IMR-90 (cell line): ENCODE data around the gene ERGIC1. TPM values are rescaled to one million over a fixed set of nuclear protein-coding genes. Genes with fewer than 3 reads are reported as not detected.

ENCODE experiments used
- ATAC-seq: fragments of 200-7000 bp; cut with Tn5 transposase; 2 replicates; pipeline ENCODE4 v1.9.1; 2020; ENCODE audit warnings: low read depth, mild to moderate bottlenecking, moderate library complexity
- BruUV-seq: library from RNA; stranded (reverse); fragments of 400-500 nt; replicated peaks from 2 replicates; lab custom pipeline; 2021; lab: Mats Ljungman, UMichigan
- CTCF ChIA-PET: fragments of 300-600 bp; formaldehyde crosslinking; extraction: SDS; loops from one replicate; lab custom pipeline; 2021; ENCODE audit warnings: antibody characterized with exemption; lab: Yijun Ruan, JAX
- POLR2A ChIA-PET: fragments of 300-600 bp; sonication (Branson Sonifier 250); formaldehyde crosslinking; loops from one replicate; lab custom pipeline; 2022; ENCODE audit warnings: antibody characterized with exemption; ENCODE audit not compliant: unreplicated experiment; lab: Charles Lee
- DNase-seq: peaks from one replicate; pipeline ENCODE4 v3.0.0; 2013
- H2AFZ ChIP-seq: replicated peaks from 2 replicates; pipeline ENCODE3; 2013; ENCODE audit warnings: low read length, mild to moderate bottlenecking; ENCODE audit not compliant: poor library complexity
- H2AK5ac ChIP-seq: 2 replicates; pipeline ENCODE4 v1.6.1; 2013; ENCODE audit warnings: low read depth, low read length, inconsistent platforms
- H2AK9ac ChIP-seq: replicated peaks from 2 replicates; pipeline ENCODE3; 2013; ENCODE audit warnings: mild to moderate bottlenecking, low read depth, low read length, moderate library complexity; ENCODE audit not compliant: poor library complexity
- H2BK120ac ChIP-seq: 2 replicates; pipeline ENCODE4 v1.6.1; 2013; ENCODE audit warnings: low read depth, low read length, inconsistent platforms
- H2BK15ac ChIP-seq: 3 replicates; pipeline ENCODE4 v1.6.1; 2013; ENCODE audit warnings: low read depth, low read length, inconsistent platforms
- H2BK20ac ChIP-seq: 2 replicates; pipeline ENCODE4 v1.6.1; 2013; ENCODE audit warnings: low read depth, mild to moderate bottlenecking, inconsistent platforms, low read length, moderate library complexity
- H2BK5ac ChIP-seq: 2 replicates; pipeline ENCODE4 v1.6.1; 2013; ENCODE audit warnings: mild to moderate bottlenecking, low read depth, low read length, inconsistent platforms; ENCODE audit not compliant: poor library complexity, severe bottlenecking
- H3K14ac ChIP-seq: replicated peaks from 2 replicates; pipeline ENCODE4 v1.6.1; 2013; ENCODE audit warnings: low read depth, low read length, inconsistent platforms
- H3K18ac ChIP-seq: 2 replicates; pipeline ENCODE4 v1.6.1; 2013; ENCODE audit warnings: low read depth, low read length, control low read depth
- H3K23ac ChIP-seq: 2 replicates; pipeline ENCODE4 v1.6.1; 2013; ENCODE audit warnings: low read depth, low read length, inconsistent platforms
- H3K27ac ChIP-seq: 2 replicates; pipeline ENCODE4 v1.5.1; 2013; ENCODE audit warnings: mild to moderate bottlenecking, control low read depth, low read length; ENCODE audit not compliant: insufficient read depth
- H3K27me3 ChIP-seq: 2 replicates; pipeline ENCODE4 v1.6.1; 2013; ENCODE audit warnings: low read length; ENCODE audit not compliant: control insufficient read depth, insufficient read depth
- H3K36me3 ChIP-seq: 2 replicates; pipeline ENCODE4 v1.6.1; 2013; ENCODE audit warnings: low read length, mixed read lengths; ENCODE audit not compliant: control insufficient read depth, insufficient read depth
- H3K4ac ChIP-seq: 2 replicates; pipeline ENCODE4 v1.6.1; 2013; ENCODE audit warnings: low read depth, low read length, inconsistent platforms
- H3K4me1 ChIP-seq: 2 replicates; pipeline ENCODE4 v1.6.1; 2013; ENCODE audit warnings: low read length, mixed read lengths; ENCODE audit not compliant: control insufficient read depth, insufficient read depth
- H3K4me2 ChIP-seq: 2 replicates; pipeline ENCODE4 v1.6.1; 2013; ENCODE audit warnings: low read depth, mild to moderate bottlenecking, control low read depth, low read length, moderate library complexity
- H3K4me3 ChIP-seq: 2 replicates; pipeline ENCODE4 v1.5.1; 2013; ENCODE audit warnings: low read depth, mild to moderate bottlenecking, control low read depth, low read length, moderate library complexity; ENCODE audit not compliant: insufficient read depth
- H3K56ac ChIP-seq: 2 replicates; pipeline ENCODE4 v1.6.1; 2013; ENCODE audit warnings: low read length, inconsistent platforms; ENCODE audit not compliant: insufficient read depth; ENCODE audit errors: extremely low read depth
- H3K79me1 ChIP-seq, 2 experiments: 2 replicates each; pipeline ENCODE4 v1.6.1; 2013; ENCODE audit warnings: low read length in 2 of 2, inconsistent platforms in 1 of 2, low read depth in 1 of 2
- H3K9ac ChIP-seq: 2 replicates; pipeline ENCODE4 v1.6.1; 2013; ENCODE audit warnings: low read depth, low read length, control low read depth
- H3K9me1 ChIP-seq: 2 replicates; pipeline ENCODE4 v1.6.1; 2013; ENCODE audit warnings: low read length, inconsistent platforms; ENCODE audit not compliant: insufficient read depth
- H3K9me3 ChIP-seq: 2 replicates; pipeline ENCODE4 v1.6.1; 2013; ENCODE audit warnings: low read length; ENCODE audit not compliant: control insufficient read depth, insufficient read depth
- H4K20me1 ChIP-seq: 2 replicates; pipeline ENCODE4 v1.6.1; 2013; ENCODE audit warnings: low read length, inconsistent platforms; ENCODE audit not compliant: insufficient read depth
- H4K5ac ChIP-seq: 2 replicates; pipeline ENCODE4 v1.6.1; 2013; ENCODE audit warnings: mild to moderate bottlenecking, low read depth, low read length, control low read depth
- H4K8ac ChIP-seq, 2 experiments: 2 replicates each; pipeline ENCODE4 v1.6.1; 2013; ENCODE audit warnings: low read depth in 2 of 2, low read length in 2 of 2, control low read depth in 1 of 2, inconsistent platforms in 1 of 2
- H4K91ac ChIP-seq: 2 replicates; pipeline ENCODE4 v1.6.1; 2013; ENCODE audit warnings: low read depth, low read length, inconsistent platforms; ENCODE audit not compliant: insufficient read depth
- BHLHE40 ChIP-seq: fragments of 150-350 bp; IDR thresholded peaks from 2 replicates; pipeline ENCODE4 v1.6.1; 2016; ENCODE audit warnings: mild to moderate bottlenecking, low read depth, low read length
- CEBPB ChIP-seq: IDR thresholded peaks from 2 replicates; pipeline ENCODE4 v1.6.1; 2012; ENCODE audit warnings: low read depth, low read length, improper control_type of control experiment
- CHD1 ChIP-seq: IDR thresholded peaks from 2 replicates; pipeline ENCODE4 v1.6.1; 2012; ENCODE audit warnings: low read depth, low read length, improper control_type of control experiment
- FOS ChIP-seq: fragments of 150-350 bp; IDR thresholded peaks from 2 replicates; pipeline ENCODE4 v1.6.1; 2016; ENCODE audit warnings: low read depth, low read length
- MAFK ChIP-seq: IDR thresholded peaks from 2 replicates; pipeline ENCODE4 v1.6.1; 2012; ENCODE audit warnings: low read depth, low read length, improper control_type of control experiment
- MAZ ChIP-seq: IDR thresholded peaks from 2 replicates; pipeline ENCODE4 v1.6.1; 2012; ENCODE audit warnings: low read depth, mild to moderate bottlenecking, low read length, improper control_type of control experiment, moderate library complexity, borderline replicate concordance
- MXI1 ChIP-seq: IDR thresholded peaks from 2 replicates; pipeline ENCODE4 v1.6.1; 2012; ENCODE audit warnings: low read depth, mild to moderate bottlenecking, low read length, moderate library complexity, borderline replicate concordance
- NFE2L2 ChIP-seq: fragments of 150-350 bp; IDR thresholded peaks from 2 replicates; pipeline ENCODE4 v1.6.1; 2016; ENCODE audit warnings: low read depth, mild to moderate bottlenecking, low read length
- RCOR1 ChIP-seq: IDR thresholded peaks from 2 replicates; pipeline ENCODE4 v1.6.1; 2012; ENCODE audit warnings: mild to moderate bottlenecking, low read length, improper control_type of control experiment; ENCODE audit not compliant: insufficient replicate concordance
- RFX5 ChIP-seq: IDR thresholded peaks from 2 replicates; pipeline ENCODE4 v1.8.0; 2012; ENCODE audit warnings: low read depth, mild to moderate bottlenecking, low read length, moderate library complexity
- SMC3 ChIP-seq: fragments of 150-350 bp; IDR thresholded peaks from 2 replicates; pipeline ENCODE4 v1.6.1; 2016; ENCODE audit warnings: low read depth, mild to moderate bottlenecking, antibody characterized with exemption, low read length, moderate library complexity
- WGBS, 2 experiments: methylation state at CpG; one replicate each; pipeline versions ENCODE4 v1.1.5 to v1.1.7; 2013; ENCODE audit warnings: missing lambda C conversion rate in 2 of 2; ENCODE audit not compliant: insufficient read length in 1 of 2; ENCODE audit errors: extremely low coverage in 2 of 2; 5-methylcytosine and 5-hydroxymethylcytosine counted together
- dilution Hi-C: fragments of 300-500 bp; cut with HindIII; formaldehyde crosslinking; loops from one replicate; pipeline ENCODE4 v1.14.3; 2018; ENCODE audit warnings: low sequenced_read_pairs; ENCODE audit not compliant: unreplicated experiment
- in situ Hi-C: fragments of 300-500 bp; cut with MboI; formaldehyde crosslinking; loops from 3 replicates; pipeline ENCODE4 v1.14.3; 2019; ENCODE audit warnings: low sequenced_read_pairs, inconsistent platforms, mixed read lengths
- intact Hi-C: fragments of 100-400 bp; cut with micrococcal nuclease; formaldehyde crosslinking; loops from 2 replicates; pipeline ENCODE4 v1.10.0; 2022
- polyA plus RNA-seq, 3 experiments: library from polyadenylated mRNA; depleted of rRNA; stranded (reverse); fragments of >200 nt; gene quantifications; 2 replicates each; pipeline ENCODE4 v1.2.3, GENCODE V29; 2012; ENCODE audit warnings: low replicate concordance in 1 of 3
- total RNA-seq: library from RNA; depleted of rRNA; stranded (reverse); fragments of >200 nt; gene quantifications from 2 replicates; pipeline ENCODE4 v1.2.3, GENCODE V29; 2012
- TF ChIP-seq, protein P1 (sequence below): conservative IDR thresholded peaks from 2 replicates; pipeline ENCODE4 v1.5.1; 2012; ENCODE audit warnings: mild to moderate bottlenecking, low read depth, low read length, improper control_type of control experiment

Gene ERGIC1
- total and polyA plus RNA-seq, 2 of the 4 experiments (the other 2 are of a cell fraction) = 134 to 192 TPM

DNA sequence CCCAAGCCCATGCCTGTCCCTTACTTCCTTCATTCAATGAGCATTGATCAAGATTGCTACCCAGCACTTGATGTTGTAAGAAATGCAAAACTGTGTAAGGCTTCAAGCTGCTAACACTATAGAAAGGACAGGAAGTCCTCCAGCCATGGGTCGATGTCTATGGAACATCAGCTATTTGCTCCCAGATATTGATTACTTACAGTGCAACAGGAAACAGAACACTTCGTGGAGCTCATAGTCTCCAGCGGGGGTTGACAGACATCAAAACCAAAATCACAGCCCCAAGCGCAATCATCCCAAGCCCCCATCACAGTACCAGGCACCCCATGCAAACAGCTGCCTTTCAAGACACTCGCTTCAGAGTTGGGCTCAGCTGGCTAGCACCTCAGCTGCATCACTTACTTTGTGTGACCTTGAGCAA is 36.3 kb upstream of the ERGIC1 start:
- H4K8ac ChIP-seq = peak overlapping the region; percentile 84 to 90
- TF ChIP-seq RCOR1 (no peak), SMC3 (no peak), BHLHE40 (no peak), NFE2L2 (no peak), MAZ (no peak), FOS (no peak), MAFK (no peak), CEBPB (no peak), MXI1 (no peak), RFX5 (no peak), CHD1 (no peak)
- TF ChIP-seq, protein P1, sequence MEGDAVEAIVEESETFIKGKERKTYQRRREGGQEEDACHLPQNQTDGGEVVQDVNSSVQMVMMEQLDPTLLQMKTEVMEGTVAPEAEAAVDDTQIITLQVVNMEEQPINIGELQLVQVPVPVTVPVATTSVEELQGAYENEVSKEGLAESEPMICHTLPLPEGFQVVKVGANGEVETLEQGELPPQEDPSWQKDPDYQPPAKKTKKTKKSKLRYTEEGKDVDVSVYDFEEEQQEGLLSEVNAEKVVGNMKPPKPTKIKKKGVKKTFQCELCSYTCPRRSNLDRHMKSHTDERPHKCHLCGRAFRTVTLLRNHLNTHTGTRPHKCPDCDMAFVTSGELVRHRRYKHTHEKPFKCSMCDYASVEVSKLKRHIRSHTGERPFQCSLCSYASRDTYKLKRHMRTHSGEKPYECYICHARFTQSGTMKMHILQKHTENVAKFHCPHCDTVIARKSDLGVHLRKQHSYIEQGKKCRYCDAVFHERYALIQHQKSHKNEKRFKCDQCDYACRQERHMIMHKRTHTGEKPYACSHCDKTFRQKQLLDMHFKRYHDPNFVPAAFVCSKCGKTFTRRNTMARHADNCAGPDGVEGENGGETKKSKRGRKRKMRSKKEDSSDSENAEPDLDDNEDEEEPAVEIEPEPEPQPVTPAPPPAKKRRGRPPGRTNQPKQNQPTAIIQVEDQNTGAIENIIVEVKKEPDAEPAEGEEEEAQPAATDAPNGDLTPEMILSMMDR = no peak
- H2BK15ac ChIP-seq = peak overlapping the region; percentile 92
- H2AK5ac ChIP-seq = peak overlapping the region; percentile 97
- H3K56ac ChIP-seq = peak overlapping the region; percentile 79
- dilution Hi-C loops (no loop called here), in situ Hi-C loops (no loop called here), intact Hi-C loops (no loop called here)
- 60% methylated on average over 1 of the region's 5 CpGs; no CpG with 5 or more reads in 1 of the 2 experiments for WGBS, 2 experiments
- DNase-seq = no peak
- no peak overlapping the region for H3K4me3 ChIP-seq
- H2BK5ac ChIP-seq = peak overlapping the region; percentile 76
- no TSS peak for BruUV-seq
- H3K23ac ChIP-seq = peak overlapping the region; percentile 72
- peak overlapping the region; percentile 84 for H4K5ac ChIP-seq
- peaks cover 26 to 67% of the 10 kb centered on the region in 2 experiments for H3K79me1 ChIP-seq
- ChIA-PET POLR2A (interaction anchor here (1.0 kb wide), 1 partner anchor 27 kb away, joined by 8 read pairs; the partner anchor contains the start of gene DUSP1), CTCF (interaction anchor here (0.7 to 3.5 kb wide), 2 partner anchors 26 to 131 kb away, joined by 3 to 18 read pairs; partner anchors contain the start of gene DUSP1)
- peak overlapping the region; percentile 97 for H2BK20ac ChIP-seq
- peak overlapping the region; percentile 91 for H3K14ac ChIP-seq
- H3K4me1 ChIP-seq = peaks cover 50% of the 10 kb centered on the region
- peaks cover 52% of the 10 kb centered on the region for H3K9me1 ChIP-seq
- H3K9me3 ChIP-seq = no peaks in the 10 kb centered on the region
- peak overlapping the region; percentile 95 for H3K4ac ChIP-seq
- H3K4me2 ChIP-seq = peak overlapping the region; percentile 79
- peak overlapping the region; percentile 28 for H2AK9ac ChIP-seq
- peak overlapping the region; percentile 96 for H2BK120ac ChIP-seq
- peak overlapping the region; percentile 25; the same call in 1 of the 2 replicates for H3K9ac ChIP-seq
- H2AFZ ChIP-seq = peak overlapping the region; percentile 1
- peak overlapping the region; percentile 91 for H4K91ac ChIP-seq
- H3K27me3 ChIP-seq = no peaks in the 10 kb centered on the region
- ATAC-seq = no peak
- H3K27ac ChIP-seq = peak overlapping the region; percentile 91
- no peaks in the 10 kb centered on the region; the same call in 1 of the 2 replicates for H4K20me1 ChIP-seq
- H3K36me3 ChIP-seq = no peaks in the 10 kb centered on the region
- H3K18ac ChIP-seq = peak overlapping the region; percentile 77
